Measurements from ENCODE around the gene CYP27A1. TPM values are rescaled to one million over a fixed set of nuclear protein-coding genes. Genes with fewer than 3 reads are reported as not detected.

CYP27A1 gene
- total and polyA plus RNA-seq, 2 of the 8 experiments (the other 6 are each of a cell fraction or from before 2014, with no cell fraction given): 5.4 to 14.7 TPM

DNA sequence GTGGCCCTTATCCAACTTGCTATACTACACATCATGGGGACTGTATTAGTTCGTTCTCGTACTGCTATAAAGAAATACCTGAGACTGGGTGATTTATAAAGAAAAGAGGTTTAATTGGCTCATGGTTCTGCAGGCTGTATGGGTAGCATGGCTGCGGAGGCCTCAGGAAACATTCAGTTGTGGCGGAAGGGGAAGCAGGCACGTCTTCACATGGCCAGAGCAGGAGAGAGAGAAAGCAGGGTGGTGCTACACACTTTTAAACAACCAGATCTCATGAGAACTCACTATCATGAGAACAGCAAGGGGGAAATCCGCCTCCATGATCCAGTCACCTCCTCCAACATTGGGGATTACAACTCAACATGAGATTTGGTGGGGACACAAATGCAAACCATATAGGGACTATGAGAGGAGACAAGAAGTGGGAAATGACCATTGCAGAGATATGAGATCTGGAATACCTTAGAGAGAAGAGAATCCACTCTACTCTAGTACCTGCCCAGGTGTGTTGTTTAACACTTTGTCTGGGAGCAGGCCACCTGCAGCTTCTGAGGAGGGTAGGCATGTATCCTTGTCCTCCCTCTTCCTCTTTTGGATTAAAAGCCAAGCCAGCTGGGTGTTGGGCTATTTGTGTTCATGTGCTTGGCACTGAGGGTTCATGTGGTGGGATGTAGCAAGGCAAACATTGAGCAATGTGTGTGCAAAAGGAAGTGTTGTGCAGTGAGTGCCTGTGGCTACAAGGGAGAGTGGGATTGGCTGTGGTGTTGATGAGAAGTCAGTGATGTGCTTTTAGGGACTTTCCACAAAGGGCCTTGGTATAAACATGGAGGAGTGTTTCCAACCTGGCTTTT lies 48.6 kb upstream of the CYP27A1 start:
- H3K79me1 ChIP-seq (ENCODE audit: low read depth, low read length): peaks cover 18% of the 10 kb centered on the region
- TF ChIP-seq, protein P1, sequence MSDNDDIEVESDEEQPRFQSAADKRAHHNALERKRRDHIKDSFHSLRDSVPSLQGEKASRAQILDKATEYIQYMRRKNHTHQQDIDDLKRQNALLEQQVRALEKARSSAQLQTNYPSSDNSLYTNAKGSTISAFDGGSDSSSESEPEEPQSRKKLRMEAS (IDR thresholded peaks at IDR 0.05): no peak
- TF ChIP-seq EP300 (IDR thresholded peaks at IDR 0.05; ENCODE audit: borderline replicate concordance in 1 of 2, low read depth in 2 of 2, low read length in 2 of 2) (no peak), HDAC2 (IDR thresholded peaks at IDR 0.05; ENCODE audit: borderline replicate concordance in 1 of 2, low read depth in 2 of 2, low read length in 2 of 2) (no peak)
- TF ChIP-seq, protein P2, sequence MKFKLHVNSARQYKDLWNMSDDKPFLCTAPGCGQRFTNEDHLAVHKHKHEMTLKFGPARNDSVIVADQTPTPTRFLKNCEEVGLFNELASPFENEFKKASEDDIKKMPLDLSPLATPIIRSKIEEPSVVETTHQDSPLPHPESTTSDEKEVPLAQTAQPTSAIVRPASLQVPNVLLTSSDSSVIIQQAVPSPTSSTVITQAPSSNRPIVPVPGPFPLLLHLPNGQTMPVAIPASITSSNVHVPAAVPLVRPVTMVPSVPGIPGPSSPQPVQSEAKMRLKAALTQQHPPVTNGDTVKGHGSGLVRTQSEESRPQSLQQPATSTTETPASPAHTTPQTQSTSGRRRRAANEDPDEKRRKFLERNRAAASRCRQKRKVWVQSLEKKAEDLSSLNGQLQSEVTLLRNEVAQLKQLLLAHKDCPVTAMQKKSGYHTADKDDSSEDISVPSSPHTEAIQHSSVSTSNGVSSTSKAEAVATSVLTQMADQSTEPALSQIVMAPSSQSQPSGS (IDR thresholded peaks at IDR 0.05; ENCODE audit: low read length): no peak
- POLR2A ChIA-PET (ENCODE audit: partially characterized antibody): no interaction called here
- H3K4me3 ChIP-seq (ENCODE audit: extremely low read depth in 1 of 4, insufficient read depth in 2 of 4, low read depth in 3 of 4, low read length in 4 of 4): no peak overlapping the region
- 0 out of 2 replicates have a peak, but pooled peaks cover 2% of the 10 kb centered on the region for H3K23me2 ChIP-seq (ENCODE audit: low read depth, low read length)
- CTCF ChIA-PET (ENCODE audit: partially characterized antibody): interaction anchor here (1.2 to 3.6 kb wide), 3 partner anchors 23 to 130 kb away, joined by 4 to 29 read pairs (median 11); partner anchors contain the start of gene TTLL4
- peak overlapping the region; percentile 85; the same call in 1 of the 2 replicates for H2AK5ac ChIP-seq (ENCODE audit: low read depth, low read length)
- peak overlapping the region; percentile 16 for H4K5ac ChIP-seq (ENCODE audit: insufficient read length, low read depth, low read length)
- H3K9ac ChIP-seq (replicated peaks in 1 of 4; ENCODE audit: extremely low read depth in 1 of 4, low read depth in 3 of 4, low read length in 3 of 4): no peak overlapping the region
- 89% methylated on average over 6 of the region's 6 CpGs; no CpG with 5 or more reads in 1 of the 2 experiments for WGBS, 2 experiments (ENCODE audit: extremely low coverage in 1 of 2, insufficient coverage in 1 of 2, insufficient read length in 1 of 2, insufficient replicate concordance in 2 of 2, low coverage in 1 of 2, low lambda C conversion rate in 2 of 2, missing lambda C conversion rate in 1 of 2)
- H4K91ac ChIP-seq (replicated peaks; ENCODE audit: insufficient read length, low read length): peak overlapping the region; percentile 78
- H3K18ac ChIP-seq (ENCODE audit: extremely low read depth, low read length): no peak overlapping the region
- no peak overlapping the region for H2BK15ac ChIP-seq (ENCODE audit: low read length)
- H3K14ac ChIP-seq (ENCODE audit: insufficient read length): no peak overlapping the region
- H3K79me2 ChIP-seq (ENCODE audit: control insufficient read depth in 1 of 2, insufficient read depth in 2 of 2, low read length in 2 of 2): peaks cover 3 to 56% of the 10 kb centered on the region in 2 experiments
- no peak overlapping the region for H3K4ac ChIP-seq (replicated peaks; ENCODE audit: insufficient read length, low read depth, low read length)
- H2BK12ac ChIP-seq (ENCODE audit: low read depth, low read length): no peak overlapping the region
- FAIRE-seq (no peak), DNase-seq (ENCODE audit: low read depth in 1 of 2, low spot score in 2 of 2) (no peak)
- peaks cover 2 to 16% (median 5%) of the 10 kb centered on the region in 4 experiments; a peak in 7 of 8 replicates for H3K36me3 ChIP-seq (ENCODE audit: control insufficient read depth in 2 of 4, insufficient read depth in 4 of 4, low read length in 3 of 4)
- no peak overlapping the region for H3K56ac ChIP-seq (replicated peaks; ENCODE audit: insufficient read length, low read depth, low read length)
- no peak overlapping the region for H4K8ac ChIP-seq (ENCODE audit: extremely low read depth, insufficient read depth, low read length)
- no peak overlapping the region for H2AFZ ChIP-seq (ENCODE audit: low read length)
- no peak overlapping the region for H2BK20ac ChIP-seq (ENCODE audit: low read length)
- no peak overlapping the region for H2BK5ac ChIP-seq (ENCODE audit: low read depth, low read length)
- peaks cover 0 to 17% (median 6%) of the 10 kb centered on the region in 4 experiments; a peak in 5 of 7 replicates for H3K4me1 ChIP-seq (replicated peaks in 1 of 4; ENCODE audit: control insufficient read depth in 3 of 4, insufficient read depth in 4 of 4, low read length in 3 of 4)
- H4K20me1 ChIP-seq (replicated peaks in 1 of 2; ENCODE audit: control insufficient read depth in 1 of 2, insufficient read depth in 2 of 2, low read length in 2 of 2): peaks cover 0 to 10% of the 10 kb centered on the region in 2 experiments
- H3K9me3 ChIP-seq (ENCODE audit: insufficient read depth in 2 of 2, low read depth in 1 of 2, low read length in 1 of 2): no peaks in the 10 kb centered on the region
- H3K4me2 ChIP-seq (ENCODE audit: insufficient read depth in 1 of 2, low read depth in 2 of 2, low read length in 2 of 2): no peak overlapping the region
- H3K27ac ChIP-seq (ENCODE audit: low read depth, low read length): no peak overlapping the region
- no peak overlapping the region for H3K23ac ChIP-seq (ENCODE audit: insufficient read length)
- no peak overlapping the region for H2BK120ac ChIP-seq (replicated peaks; ENCODE audit: low read depth, low read length)
- no peaks in the 10 kb centered on the region for H3K27me3 ChIP-seq (replicated peaks in 1 of 4; ENCODE audit: control insufficient read depth in 3 of 4, extremely low read depth in 1 of 4, insufficient read depth in 3 of 4, low read length in 3 of 4)
